ENCODE results near the gene COBL.

The COBL gene

DNA sequence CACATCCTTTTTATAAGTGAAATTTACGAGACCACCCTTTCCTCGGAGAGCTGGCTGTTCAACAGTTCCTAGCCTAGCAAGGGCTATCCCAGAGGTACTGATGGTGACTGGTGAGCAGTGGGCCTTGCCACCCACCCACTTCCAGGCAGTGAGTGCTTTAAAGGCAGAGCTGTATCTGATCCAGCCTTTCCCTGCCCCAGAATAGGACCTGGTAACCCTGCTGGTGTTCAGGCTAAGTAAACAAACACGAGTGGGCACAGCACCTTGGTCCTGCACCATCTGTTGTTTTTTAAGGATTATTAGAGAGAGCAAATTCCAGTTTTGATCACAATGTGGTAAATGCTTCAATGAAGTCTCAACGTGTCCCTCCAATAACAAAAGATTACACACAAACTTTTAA is 75.7 kb downstream of the COBL start:
- in situ Hi-C loops (cut with MboI; ENCODE audit: low pct_unique_long_range_greater_than_20kb, low sequenced_read_pairs), result no loop called here
- no peak for DNase-seq

- in situ Hi-C loops (cut with MboI; ENCODE audit: low pct_unique_long_range_greater_than_20kb, low sequenced_read_pairs), result no loop called here
- DNase-seq, result no peak
Observed at GRCh38 chr7:51239691-51240090, 76.9 kb downstream of the COBL start.

DNA sequence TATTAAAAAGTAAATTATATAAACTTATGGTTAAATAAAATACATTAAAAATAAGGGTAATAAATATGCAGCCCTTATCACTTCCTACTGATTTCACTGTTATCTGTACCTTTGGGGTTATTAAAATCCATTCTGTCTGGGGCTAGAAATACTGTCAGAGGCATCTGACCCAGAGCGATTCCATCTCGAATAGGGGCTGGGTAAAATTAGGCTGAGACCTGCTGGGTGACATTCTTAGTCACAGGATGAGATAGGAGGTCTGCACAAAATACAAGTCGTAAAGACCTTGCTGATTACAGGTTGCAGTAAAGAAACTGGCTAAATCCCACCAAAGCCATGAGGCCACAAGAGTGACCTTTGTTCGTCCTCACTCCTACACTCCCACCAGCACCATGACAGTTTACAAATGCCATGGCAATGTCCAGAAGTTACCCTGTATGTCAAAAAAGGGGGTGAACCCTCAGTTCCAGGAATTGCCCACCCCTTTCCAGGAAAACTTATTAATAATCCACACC is 77.6 kb downstream of the COBL start:
- in situ Hi-C loops (cut with MboI; ENCODE audit: low pct_unique_long_range_greater_than_20kb, low sequenced_read_pairs), result no loop called here
- no peak for DNase-seq

- DNase-seq, result no peak
- in situ Hi-C loops (cut with MboI; ENCODE audit: low pct_unique_long_range_greater_than_20kb, low sequenced_read_pairs), result no loop called here
Observed at GRCh38 chr7:51237446-51238133, 79.0 kb downstream of the COBL start.

DNA sequence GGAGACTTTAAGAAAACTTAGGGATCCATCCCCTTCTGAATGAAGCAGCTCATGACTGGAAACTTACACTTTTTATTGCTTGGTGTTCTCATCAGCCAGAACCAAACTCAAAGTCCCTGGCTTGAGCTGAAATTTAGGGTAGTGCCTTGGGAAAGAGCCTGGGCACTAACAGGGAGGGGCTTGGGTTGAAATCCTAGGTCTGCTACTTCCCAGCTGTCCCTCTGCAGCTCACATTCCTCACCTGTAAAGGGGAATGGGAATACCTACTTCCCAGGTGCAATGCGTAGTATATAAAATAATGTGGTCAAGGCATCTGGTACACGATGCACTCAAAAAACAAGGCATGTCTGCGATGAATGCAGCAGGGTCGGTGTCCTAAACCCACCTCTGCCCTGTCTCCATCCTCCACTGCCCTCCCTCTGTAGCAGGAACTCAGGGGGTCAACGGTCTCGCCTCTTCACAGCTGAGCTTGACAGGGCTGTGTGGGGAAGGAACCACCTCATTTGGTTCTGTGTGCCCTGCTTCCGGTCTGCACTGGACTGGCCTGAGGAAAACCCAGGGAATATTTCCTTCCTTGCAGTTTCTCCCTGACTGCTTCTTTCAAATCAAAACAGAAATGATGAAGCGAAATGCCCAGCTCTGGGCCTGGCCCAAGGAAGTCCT is 80.0 kb downstream of the COBL start:
- in situ Hi-C loops (cut with MboI; ENCODE audit: low pct_unique_long_range_greater_than_20kb, low sequenced_read_pairs), result no loop called here
- DNase-seq, result no peak

DNA sequence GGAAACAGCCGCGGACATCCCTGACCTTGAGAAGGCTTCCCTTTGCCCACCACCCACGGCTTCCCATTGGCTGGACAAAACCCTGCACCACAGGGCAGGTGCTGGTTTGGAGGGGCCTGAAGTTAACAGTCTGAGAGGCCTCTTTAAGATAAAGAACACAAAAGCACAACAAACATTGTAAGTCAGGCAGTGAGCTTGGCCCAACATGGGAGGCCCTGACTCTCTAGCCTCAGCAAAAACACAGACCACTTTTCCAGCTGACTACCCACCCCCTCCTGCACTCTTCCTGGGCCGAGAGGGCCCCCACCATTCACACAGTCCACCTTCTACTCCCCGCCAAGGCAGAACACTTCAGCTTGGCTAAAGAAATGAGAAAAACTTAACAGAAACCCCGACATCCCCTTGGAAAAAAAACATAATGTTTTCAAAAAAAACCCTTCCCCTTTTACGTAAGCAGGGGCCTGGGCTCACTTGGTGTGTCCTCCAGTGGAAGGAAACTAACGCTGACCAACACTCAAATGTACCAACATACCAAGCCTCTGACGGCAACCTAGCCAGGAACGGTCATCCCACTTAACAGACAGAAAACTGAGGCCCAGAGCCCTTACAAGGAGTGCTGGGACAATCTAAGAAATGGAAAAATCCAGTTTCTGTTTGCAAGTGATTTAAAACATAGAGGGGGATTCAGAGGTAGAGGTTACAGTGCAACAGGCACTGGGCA is 80.9 kb downstream of the COBL start:
- in situ Hi-C loops (cut with MboI; ENCODE audit: low pct_unique_long_range_greater_than_20kb, low sequenced_read_pairs), result no loop called here
- no peak for DNase-seq

DNA sequence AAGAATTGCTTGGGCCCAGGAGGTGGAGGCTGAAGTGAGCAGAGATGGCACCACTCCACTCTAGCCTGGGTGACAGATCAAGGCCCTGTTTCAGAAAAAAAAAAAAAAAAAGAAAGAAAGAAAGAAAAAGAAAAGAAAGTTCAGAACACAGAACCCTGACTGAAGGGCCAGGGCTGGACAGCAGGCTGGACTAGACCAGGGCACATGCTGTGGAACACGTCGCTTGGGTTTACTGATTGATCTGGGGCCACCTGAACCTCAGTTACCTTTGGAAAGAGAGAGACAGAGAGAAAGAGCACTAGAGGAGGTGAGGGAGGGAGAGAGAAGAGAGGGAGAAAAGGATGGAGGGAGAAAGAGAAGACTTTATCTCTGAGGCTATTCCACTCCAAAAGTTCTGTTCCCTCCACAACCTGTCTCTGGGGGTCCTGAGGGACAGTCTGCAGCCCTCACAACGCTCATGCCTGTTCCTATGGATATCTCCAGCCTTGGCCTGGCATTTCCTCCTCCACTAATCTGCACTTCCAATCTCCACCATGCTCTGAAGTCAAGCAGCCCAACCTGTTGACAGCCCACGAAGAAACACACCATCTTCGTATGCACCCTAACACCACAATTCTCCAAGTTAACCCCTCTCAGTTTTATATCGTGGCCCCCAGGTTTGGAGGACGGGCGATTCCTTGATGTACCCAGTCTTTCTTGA is 81.8 kb downstream of the COBL start:
- DNase-seq, result no peak
- in situ Hi-C loops (cut with MboI; ENCODE audit: low pct_unique_long_range_greater_than_20kb, low sequenced_read_pairs), result no loop called here

DNA sequence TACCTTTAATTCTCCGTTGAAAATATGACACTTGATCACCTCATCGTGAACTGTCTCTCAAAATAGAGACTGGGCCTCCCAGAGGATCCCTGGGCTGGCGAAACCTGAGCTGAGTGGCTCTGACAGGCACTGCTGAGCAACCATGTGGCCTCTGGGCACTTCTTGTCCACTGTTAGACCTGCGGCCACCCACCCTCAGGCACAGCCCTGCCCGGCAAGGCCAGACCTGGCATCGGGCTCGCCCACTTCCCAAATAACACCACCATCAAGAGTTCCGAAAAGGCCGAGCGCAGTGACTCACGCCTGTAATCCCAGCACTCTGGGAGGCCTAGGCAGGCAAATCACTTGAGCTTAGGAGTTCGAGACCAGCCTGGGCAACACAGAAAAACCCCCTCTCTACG is 82.5 kb downstream of the COBL start:
- in situ Hi-C loops (cut with MboI; ENCODE audit: low pct_unique_long_range_greater_than_20kb, low sequenced_read_pairs), result no loop called here
- no peak for DNase-seq

GRCh38 chr7:51233374-51233773 is 83.2 kb downstream of the COBL start:
- in situ Hi-C loops (cut with MboI; ENCODE audit: low pct_unique_long_range_greater_than_20kb, low sequenced_read_pairs), result no loop called here

GRCh38 chr7:51230723-51231122 is 85.9 kb downstream of the COBL start:
- DNase-seq, result no peak
- in situ Hi-C loops (cut with MboI; ENCODE audit: low pct_unique_long_range_greater_than_20kb, low sequenced_read_pairs), result no loop called here

More at GRCh38 chr7:51233374-51233773, 83.2 kb downstream of the COBL start:
- DNase-seq, result no peak

- in situ Hi-C loops (cut with MboI; ENCODE audit: low pct_unique_long_range_greater_than_20kb, low sequenced_read_pairs), result no loop called here
- DNase-seq, result no peak
Observed at GRCh38 chr7:51230324-51230625, 86.3 kb downstream of the COBL start.

DNA sequence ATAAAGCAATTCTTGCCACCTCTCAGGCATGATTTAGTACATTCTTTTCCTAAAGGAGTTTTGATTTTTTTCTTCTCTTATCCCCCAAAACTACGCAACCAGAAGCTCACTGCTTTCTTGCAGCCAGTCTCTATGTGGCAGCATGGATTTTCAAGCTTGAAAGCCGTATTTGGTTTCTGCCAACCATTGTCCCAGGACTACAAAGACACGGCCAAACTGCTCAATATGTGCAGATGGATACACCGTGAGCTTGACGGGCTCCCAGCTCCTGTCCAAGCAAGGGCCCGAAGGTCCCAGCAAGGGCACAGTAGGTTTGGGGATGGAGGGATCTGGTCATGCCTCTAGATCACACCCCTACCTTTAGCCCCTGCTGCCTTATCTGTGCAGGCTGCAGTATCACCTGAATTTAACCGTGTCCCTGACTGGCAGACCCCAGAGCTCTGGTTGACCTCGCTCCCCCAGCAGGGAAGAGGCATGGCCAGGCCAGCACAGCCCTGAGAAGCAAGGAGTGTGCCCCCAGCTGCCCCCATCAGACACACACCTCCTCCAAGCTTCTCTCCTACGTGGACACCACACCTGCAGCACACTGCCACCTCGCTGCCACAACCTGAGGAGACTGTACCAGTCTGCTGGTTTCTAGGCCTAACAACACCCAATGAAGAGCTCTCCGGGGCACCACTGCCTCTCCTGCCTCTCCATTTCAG is 86.8 kb downstream of the COBL start:
- in situ Hi-C loops (cut with MboI; ENCODE audit: low pct_unique_long_range_greater_than_20kb, low sequenced_read_pairs), result no loop called here
- no peak for DNase-seq

DNA sequence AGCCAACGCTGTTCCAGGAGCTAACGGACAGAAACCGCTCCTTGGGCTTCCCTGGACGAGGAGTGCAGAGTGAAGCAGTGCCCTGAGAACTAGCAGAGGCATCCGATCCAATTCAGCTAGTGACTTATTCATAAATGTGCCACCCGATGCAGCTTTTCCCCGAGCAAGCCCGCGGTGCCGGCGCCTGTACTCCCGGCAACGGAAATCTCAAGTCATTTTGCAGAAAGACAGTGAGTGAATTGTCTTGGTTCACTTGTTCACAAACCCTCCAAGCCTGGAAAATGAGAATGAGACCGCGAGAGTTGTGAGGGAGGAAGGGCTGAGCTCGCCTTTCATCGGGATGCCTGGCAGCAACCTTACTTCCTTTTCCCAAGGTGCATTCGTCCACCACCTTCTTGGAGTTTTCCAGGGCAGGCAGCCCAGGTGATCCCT is 87.5 kb downstream of the COBL start:
- DNase-seq, result no peak
- in situ Hi-C loops (cut with MboI; ENCODE audit: low pct_unique_long_range_greater_than_20kb, low sequenced_read_pairs), result no loop called here

- in situ Hi-C loops (cut with MboI; ENCODE audit: low pct_unique_long_range_greater_than_20kb, low sequenced_read_pairs), result no loop called here
- no peak for DNase-seq
Observed at GRCh38 chr7:51228386-51228958, 88.1 kb downstream of the COBL start.

GRCh38 chr7:51227861-51228260 is 88.7 kb downstream of the COBL start:
- DNase-seq, result no peak
- in situ Hi-C loops (cut with MboI; ENCODE audit: low pct_unique_long_range_greater_than_20kb, low sequenced_read_pairs), result no loop called here

DNA sequence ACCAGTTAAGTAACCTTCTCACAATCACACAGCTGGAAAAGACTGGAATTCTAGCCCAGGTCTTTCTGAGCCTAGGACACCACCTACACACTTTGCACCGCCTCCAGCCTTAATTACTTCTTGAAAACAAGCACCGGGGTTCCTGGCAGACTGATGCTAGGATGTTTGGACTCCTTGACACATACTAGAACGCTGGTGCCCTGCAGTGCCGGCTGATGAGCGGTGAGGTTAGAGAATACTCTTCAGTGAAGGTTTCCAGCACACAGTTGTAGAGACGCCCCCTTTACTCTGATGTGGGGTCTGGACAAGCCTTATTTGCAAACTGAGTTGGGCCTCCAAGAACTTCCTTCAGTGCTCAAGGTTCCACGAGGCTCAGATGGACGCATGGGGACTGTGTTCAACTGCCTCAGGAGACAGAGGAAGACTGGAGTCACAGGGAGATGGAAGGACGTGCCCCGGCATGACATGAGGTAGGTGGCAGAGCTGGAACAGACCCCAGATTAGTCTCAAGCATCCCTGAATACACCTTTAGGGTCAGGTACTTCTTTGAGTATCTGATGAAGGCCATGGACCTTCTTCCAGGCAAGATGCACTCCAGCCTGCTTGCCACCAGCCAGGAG is 89.6 kb downstream of the COBL start:
- DNase-seq, result no peak
- in situ Hi-C loops (cut with MboI; ENCODE audit: low pct_unique_long_range_greater_than_20kb, low sequenced_read_pairs), result no loop called here

GRCh38 chr7:51226063-51226755 is 90.4 kb downstream of the COBL start:
- no peak for DNase-seq
- in situ Hi-C loops (cut with MboI; ENCODE audit: low pct_unique_long_range_greater_than_20kb, low sequenced_read_pairs), result no loop called here

Data from KBM-7 (cell line).